ENCODE results near the gene KREMEN2.
A peak's percentile ranks its signal among the peaks of the same experiment; 100 is the strongest.

Gene KREMEN2

GRCh38 chr16:2980227-2981176 is 16.4 kb downstream of the KREMEN2 start, which contains the start of gene PKMYT1:
Gene PKMYT1 (minus strand): TSS chr16:2980446. CDS start chr16:2979657, 789 bp downstream.
- DNase-seq = peak; percentile 54

GRCh38 chr16:2981177-2981898 is 17.3 kb downstream of the KREMEN2 start:
- no peak for DNase-seq

- DNase-seq = no peak
These were observed 17.8 kb downstream of the KREMEN2 start for GRCh38 chr16:2981899-2982250.

- DNase-seq = no peak
These were observed 18.3 kb downstream of the KREMEN2 start for GRCh38 chr16:2982402-2982801.

GRCh38 chr16:2983706-2984136 is 19.6 kb downstream of the KREMEN2 start:
- no peak for DNase-seq

- DNase-seq = no peak
These were observed 21.4 kb downstream of the KREMEN2 start for GRCh38 chr16:2985462-2985861.

- no peak for DNase-seq
These were observed 21.8 kb downstream of the KREMEN2 start for GRCh38 chr16:2985893-2986355.

GRCh38 chr16:2986623-2987188 is 22.6 kb downstream of the KREMEN2 start:
- no peak for DNase-seq

GRCh38 chr16:2987286-2987685 is 23.2 kb downstream of the KREMEN2 start:
- DNase-seq = no peak

GRCh38 chr16:2987833-2988232 is 23.8 kb downstream of the KREMEN2 start:
- DNase-seq = no peak

- no peak for DNase-seq
These were observed 24.6 kb downstream of the KREMEN2 start for GRCh38 chr16:2988590-2989099.

GRCh38 chr16:2990891-2991290 is 26.8 kb downstream of the KREMEN2 start:
- no peak for DNase-seq

- no peak for DNase-seq
These were observed 27.6 kb downstream of the KREMEN2 start for GRCh38 chr16:2991566-2992261.

GRCh38 chr16:2992383-2993081 is 28.5 kb downstream of the KREMEN2 start:
- no peak for DNase-seq

- no peak for DNase-seq
These were observed 32.2 kb downstream of the KREMEN2 start for GRCh38 chr16:2996298-2996697.

GRCh38 chr16:2999929-3000328 is 35.9 kb downstream of the KREMEN2 start:
- no peak for DNase-seq

- no peak for DNase-seq
These were observed 36.5 kb downstream of the KREMEN2 start for GRCh38 chr16:3000540-3000939.

GRCh38 chr16:3001316-3001715 is 37.2 kb downstream of the KREMEN2 start:
- DNase-seq = no peak

GRCh38 chr16:3003582-3004270 is 39.7 kb downstream of the KREMEN2 start:
- peak; percentile 90 for DNase-seq

GRCh38 chr16:3004319-3004718 is 40.2 kb downstream of the KREMEN2 start:
- DNase-seq = no peak

GRCh38 chr16:3004781-3005284 is 40.8 kb downstream of the KREMEN2 start:
- DNase-seq = no peak

Measured in NCI-H2029 treated with DMSO at 0.1 percent for 48 hours (cell line).